A673 (cell line): Measurements from ENCODE around the gene YBX1.

ENCODE experiments used
- CTCF ChIP-seq: fragments of 300-800, 200-600 bp; sonication (generic); conservative IDR thresholded peaks from 2 replicates; pipeline ENCODE4 v1.5.1; 2017; ENCODE audit warnings: low read depth, mild to moderate bottlenecking, antibody characterized with exemption, low read length, moderate library complexity, mixed read lengths
- EZH2 ChIP-seq: fragments of 200-600 bp; sonication (generic); IDR thresholded peaks from 2 replicates; pipeline ENCODE4 v1.6.1; 2017; ENCODE audit warnings: borderline replicate concordance, low read depth, mild to moderate bottlenecking, mixed read lengths, antibody characterized with exemption, low read length; ENCODE audit not compliant: poor library complexity, severe bottlenecking

GRCh38 chr1:42657201-42657600 lies 25.0 kb upstream of the YBX1 start:
- TF ChIP-seq CTCF (no peak), EZH2 (no peak)
